Small intestine (tissue), 7 donors: ENCODE data around the gene BPI. TPM values are rescaled to one million over a fixed set of nuclear protein-coding genes. Genes with fewer than 3 reads are reported as not detected.

Source experiments
- DNase-seq, 2 donors: peaks; one replicate each; pipeline versions ENCODE4 v3.0.0 to v3.0.0-alpha.2; 2013
- FAIRE-seq: peaks from 2 replicates; lab custom pipeline; 2012; peaks lifted over from hg19 to GRCh38; lab: Jason Lieb, UNC
- H3K27ac ChIP-seq, 3 donors: one replicate each; pipeline ENCODE4 v1.5.1; 2013; ENCODE audit warnings: low read length in 2 of 3, mild to moderate bottlenecking in 2 of 3, control low read depth in 1 of 3, inconsistent platforms in 1 of 3, low read depth in 1 of 3, moderate library complexity in 1 of 3
- H3K27me3 ChIP-seq, 3 donors: one replicate each; pipeline ENCODE4 v1.6.1; 2013; ENCODE audit warnings: low read length in 3 of 3, inconsistent platforms in 1 of 3; ENCODE audit not compliant: control insufficient read depth in 3 of 3, insufficient read depth in 3 of 3
- H3K36me3 ChIP-seq, 3 donors: one replicate each; pipeline ENCODE4 v1.6.1; 2013; ENCODE audit warnings: low read length in 3 of 3, inconsistent platforms in 1 of 3, low read depth in 1 of 3, mild to moderate bottlenecking in 1 of 3, moderate library complexity in 1 of 3; ENCODE audit not compliant: control insufficient read depth in 3 of 3, insufficient read depth in 2 of 3
- H3K4me1 ChIP-seq, 3 donors: one replicate each; pipeline ENCODE4 v1.6.1; 2013; ENCODE audit warnings: low read length in 2 of 3, inconsistent platforms in 1 of 3, low read depth in 1 of 3, mild to moderate bottlenecking in 1 of 3, moderate library complexity in 1 of 3; ENCODE audit not compliant: control insufficient read depth in 3 of 3, insufficient read depth in 2 of 3
- H3K4me3 ChIP-seq, 3 donors: one replicate each; pipeline ENCODE4 v1.5.1; 2013; ENCODE audit warnings: low read length in 3 of 3, control low read depth in 1 of 3, inconsistent platforms in 1 of 3, low read depth in 1 of 3, mild to moderate bottlenecking in 1 of 3, moderate library complexity in 1 of 3
- H3K9me3 ChIP-seq, 2 donors: one replicate each; pipeline ENCODE4 v1.6.1; 2013; ENCODE audit warnings: low read depth in 1 of 2, low read length in 1 of 2; ENCODE audit not compliant: control insufficient read depth in 2 of 2, insufficient read depth in 1 of 2
- WGBS, 3 donors: extraction: QIAGEN DNeasy Blood & Tissue Kit; methylation state at CpG; one replicate each; pipeline ENCODE4 v1.1.7; 2013; 5-methylcytosine and 5-hydroxymethylcytosine counted together
- polyA plus RNA-seq, 4 donors: library from polyadenylated mRNA; stranded (reverse) in 3 of 4; unstranded in 1 of 4; fragments of 200-250 nt in 3 of 4; fragments of 120-200 nt in 1 of 4; gene quantifications; one replicate each; pipeline versions ENCODE4 v1.2.1 to v1.2.3, GENCODE V29; 2013
- donor health status: healthy with polysubstance abuse.
- donor health status: control.
- donor health status: control.
- donor health status: Bipolar disorder and iron deficiency.
- donor health status: healthy.

BPI gene
- polyA plus RNA-seq, 4 donors: 0.27 TPM; not detected in 3

GRCh38 chr20:38261054-38261390 lies 42.9 kb upstream of the BPI start:
- no peaks in the 10 kb centered on the region for H3K9me3 ChIP-seq
- 49 to 57% (median 53%) methylated on average over 8 of the region's 8 CpGs for WGBS, 3 donors
- H3K4me1 ChIP-seq: no peaks in the 10 kb centered on the region
- H3K27ac ChIP-seq: peak overlapping the region in 2 of 3 donors; percentile 21 to 69
- FAIRE-seq: no peak
- no peak overlapping the region for H3K4me3 ChIP-seq
- H3K36me3 ChIP-seq: no peaks in the 10 kb centered on the region
- no peak for DNase-seq
- peaks cover 4 to 35% (median 5%) of the 10 kb centered on the region in 3 donors for H3K27me3 ChIP-seq

GRCh38 chr20:38262931-38263330 lies 41.0 kb upstream of the BPI start:
- peaks cover 4 to 35% (median 5%) of the 10 kb centered on the region in 3 donors for H3K27me3 ChIP-seq
- DNase-seq (no peak), FAIRE-seq (no peak)
- H3K4me1 ChIP-seq: no peaks in the 10 kb centered on the region
- H3K9me3 ChIP-seq: no peaks in the 10 kb centered on the region
- H3K36me3 ChIP-seq: no peaks in the 10 kb centered on the region
- no peak overlapping the region for H3K27ac ChIP-seq
- 82 to 87% (median 84%) methylated on average over 6 of the region's 6 CpGs for WGBS, 3 donors
- no peak overlapping the region for H3K4me3 ChIP-seq

DNA sequence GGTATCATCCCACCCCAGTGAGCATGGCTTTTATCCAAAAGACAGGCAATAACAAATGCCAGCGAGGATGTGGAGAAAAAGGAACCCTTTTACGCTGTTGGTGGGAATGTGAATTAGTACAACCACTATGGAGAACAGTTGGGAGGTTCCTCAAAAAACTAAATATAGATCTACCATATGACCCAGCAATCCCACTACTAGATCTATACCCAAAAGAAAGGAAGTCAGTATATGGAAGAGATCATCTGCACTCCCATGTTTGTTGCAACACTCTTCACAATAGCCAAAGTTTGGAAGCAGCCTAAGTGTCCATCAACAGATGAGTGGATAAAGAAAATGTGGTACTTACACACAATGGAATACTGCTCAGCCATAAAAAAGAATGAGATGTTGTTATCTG lies 37.5 kb upstream of the BPI start:
- Histone ChIP-seq H3K4me1 (no peaks in the 10 kb centered on the region), H3K4me3 (no peak overlapping the region), H3K27me3 (peaks cover 0 to 7% (median 4%) of the 10 kb centered on the region in 3 donors), H3K9me3 (no peaks in the 10 kb centered on the region), H3K27ac (no peak overlapping the region), H3K36me3 (no peaks in the 10 kb centered on the region)
- WGBS, 3 donors: 85 to 95% (median 86%) methylated on average over 2 of the region's 2 CpGs
- DNase-seq (no peak), FAIRE-seq (no peak)

GRCh38 chr20:38267296-38267695 lies 36.7 kb upstream of the BPI start:
- Histone ChIP-seq H3K36me3 (no peaks in the 10 kb centered on the region), H3K27ac (no peak overlapping the region), H3K4me3 (no peak overlapping the region), H3K4me1 (no peaks in the 10 kb centered on the region), H3K27me3 (peaks cover 0 to under 1% (median 0%) of the 10 kb centered on the region in 3 donors), H3K9me3 (no peaks in the 10 kb centered on the region)
- FAIRE-seq (no peak), DNase-seq (no peak)
- WGBS, 3 donors: 66 to 80% (median 68%) methylated on average over 2 of the region's 2 CpGs

GRCh38 chr20:38267901-38268514 lies 35.9 kb upstream of the BPI start:
- no peaks in the 10 kb centered on the region for H3K4me1 ChIP-seq

DNA sequence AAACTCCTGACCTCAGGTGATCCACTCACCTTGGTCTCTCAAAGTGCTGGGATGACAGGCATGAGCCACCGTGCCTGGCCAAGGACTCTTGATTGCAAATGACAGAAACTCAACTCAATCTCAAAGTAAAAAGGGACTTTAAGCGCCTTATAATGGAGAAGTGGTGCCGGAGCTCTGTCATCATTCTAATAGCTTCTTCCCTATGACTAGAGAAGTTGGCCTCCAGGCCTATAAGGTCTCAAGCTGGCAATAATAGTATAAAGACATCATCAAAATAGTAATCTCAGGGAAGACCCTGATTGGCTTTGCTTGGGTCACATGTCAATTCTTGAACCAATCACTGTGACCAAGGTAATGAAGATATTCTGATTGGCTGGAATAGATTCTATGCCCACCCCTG lies 34.9 kb upstream of the BPI start:
- Histone ChIP-seq H3K9me3 (no peaks in the 10 kb centered on the region), H3K27ac (no peak overlapping the region), H3K4me3 (no peak overlapping the region), H3K4me1 (no peaks in the 10 kb centered on the region), H3K27me3 (peaks cover 0 to 3% (median 0%) of the 10 kb centered on the region in 3 donors), H3K36me3 (no peaks in the 10 kb centered on the region)
- WGBS, 3 donors: 88 to 94% (median 92%) methylated on average over 3 of the region's 3 CpGs
- no peak for FAIRE-seq
- no peak for DNase-seq

More at GRCh38 chr20:38267901-38268514, 35.9 kb upstream of the BPI start:
- WGBS, 3 donors: 65 to 74% (median 69%) methylated on average over 5 of the region's 5 CpGs
- Histone ChIP-seq H3K36me3 (no peaks in the 10 kb centered on the region), H3K27ac (no peak overlapping the region), H3K27me3 (peaks cover 0 to 3% (median 0%) of the 10 kb centered on the region in 3 donors), H3K9me3 (no peaks in the 10 kb centered on the region), H3K4me3 (no peak overlapping the region)
- no peak for FAIRE-seq
- no peak for DNase-seq

DNA sequence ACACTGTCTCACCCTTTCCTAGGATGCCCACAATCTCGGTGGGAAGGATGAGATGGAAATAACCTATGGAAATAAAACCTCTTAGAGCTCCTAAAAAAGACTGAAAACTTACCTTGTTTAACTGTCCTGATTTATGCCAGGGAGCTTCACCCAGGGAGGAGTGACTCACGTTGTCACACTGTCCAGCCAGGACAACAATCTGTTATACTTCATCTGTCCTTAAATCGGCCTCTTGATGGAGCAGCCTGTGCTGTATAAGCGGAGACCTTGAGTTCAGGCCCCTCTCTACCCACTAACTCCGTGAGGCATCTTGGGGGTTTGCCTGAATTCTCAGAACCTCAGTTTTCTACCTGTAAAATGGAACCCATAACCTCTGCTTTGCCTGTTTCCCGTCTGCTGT lies 34.2 kb upstream of the BPI start:
- Histone ChIP-seq H3K36me3 (no peaks in the 10 kb centered on the region), H3K9me3 (no peaks in the 10 kb centered on the region), H3K27ac (no peak overlapping the region), H3K27me3 (peaks cover 0 to 3% (median 0%) of the 10 kb centered on the region in 3 donors), H3K4me3 (no peak overlapping the region), H3K4me1 (no peaks in the 10 kb centered on the region)
- DNase-seq (no peak), FAIRE-seq (no peak)
- WGBS, 3 donors: 75 to 82% (median 77%) methylated on average over 6 of the region's 6 CpGs

DNA sequence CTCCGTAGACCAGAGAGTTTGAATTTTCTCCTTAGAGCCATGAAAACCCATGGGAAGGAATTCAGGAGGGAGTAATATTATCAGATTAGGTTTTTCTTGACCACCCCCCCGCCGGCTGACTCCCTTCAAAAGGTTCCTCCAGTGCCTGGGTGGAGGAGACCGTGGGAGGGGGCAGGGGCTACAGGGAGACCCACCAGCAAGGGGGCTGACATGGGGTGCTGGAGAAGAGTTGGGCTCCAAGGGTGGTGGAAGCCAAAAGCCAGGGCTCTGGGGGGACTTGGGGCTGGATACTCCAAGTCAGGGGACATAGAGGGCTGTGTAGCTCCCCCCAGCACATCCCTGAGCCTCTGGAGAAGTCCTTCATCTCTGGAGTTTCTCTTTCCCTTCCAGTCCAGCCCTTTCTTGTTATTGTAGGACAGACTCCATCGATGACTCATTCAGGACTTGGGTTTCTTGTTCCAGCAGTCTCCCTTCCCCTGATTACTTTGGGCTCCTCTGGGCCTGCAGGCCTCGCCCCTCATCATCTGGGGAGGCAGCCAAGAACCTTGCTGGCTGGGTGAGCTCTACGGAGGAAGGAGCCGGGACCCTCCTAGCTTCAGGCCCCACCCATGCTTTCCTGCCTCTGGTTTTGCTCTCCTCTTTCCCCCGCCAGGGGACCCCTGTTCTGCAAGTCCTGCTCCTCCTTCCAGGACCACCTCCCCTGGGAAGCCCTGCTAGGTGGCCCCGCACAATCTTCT lies 32.9 kb upstream of the BPI start:
- Histone ChIP-seq H3K9me3 (no peaks in the 10 kb centered on the region), H3K27me3 (peaks cover 0 to 3% (median 0%) of the 10 kb centered on the region in 3 donors), H3K27ac (peak overlapping the region in 2 of 3 donors; percentile 50 to 82), H3K36me3 (no peaks in the 10 kb centered on the region), H3K4me1 (no peaks in the 10 kb centered on the region), H3K4me3 (no peak overlapping the region)
- no peak for FAIRE-seq
- peak; percentile 8 to 24 for DNase-seq
- 44 to 56% (median 52%) methylated on average over 10 of the region's 10 CpGs for WGBS, 3 donors
